ENCODE measurements around the gene MYO1A. TPM values are rescaled to one million over a fixed set of nuclear protein-coding genes. Genes with fewer than 3 reads are reported as not detected.

MYO1A gene
- 1 to 10 TPM; 3.3 to 4.7 TPM for total RNA-seq

DNA sequence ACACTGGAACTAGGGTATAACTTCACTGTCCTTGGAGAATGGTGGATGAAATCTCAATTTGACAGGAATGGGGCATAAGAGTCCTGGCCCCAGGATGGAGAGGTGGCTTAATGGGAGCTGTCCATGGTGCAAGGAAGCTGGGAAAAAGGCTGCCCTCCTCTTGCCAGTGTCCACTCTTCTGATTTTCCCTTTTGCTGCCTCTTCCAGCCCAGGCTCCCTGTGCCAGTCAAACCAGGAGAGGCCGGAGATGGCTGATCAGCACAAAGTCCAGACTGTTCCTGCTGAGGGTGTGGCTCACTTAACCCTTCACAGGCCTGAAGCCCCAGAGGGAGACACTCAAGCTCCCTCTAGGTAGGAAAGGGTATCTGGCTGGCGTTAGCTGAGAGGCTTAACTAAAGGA, at the start of gene MYO1A:
TSS of gene MYO1A (minus strand) at position 240 of the 400 bp plus-strand sequence. CDS start 1,806 bp downstream, outside the sequence.
- no peak for DNase-seq (ENCODE audit: low spot score in 2 of 2)
- no peak for ATAC-seq
- H3K27ac Mint-ChIP-seq = peak within 1 kb of the TSS in 1 of 2 donors; percentile 13
- peaks cover 0 to 4% of the 10 kb centered on the region in 2 donors for H3K9me3 Mint-ChIP-seq
- H3K36me3 Mint-ChIP-seq = peaks cover 5 to 25% of the 10 kb centered on the region in 2 donors

DNA sequence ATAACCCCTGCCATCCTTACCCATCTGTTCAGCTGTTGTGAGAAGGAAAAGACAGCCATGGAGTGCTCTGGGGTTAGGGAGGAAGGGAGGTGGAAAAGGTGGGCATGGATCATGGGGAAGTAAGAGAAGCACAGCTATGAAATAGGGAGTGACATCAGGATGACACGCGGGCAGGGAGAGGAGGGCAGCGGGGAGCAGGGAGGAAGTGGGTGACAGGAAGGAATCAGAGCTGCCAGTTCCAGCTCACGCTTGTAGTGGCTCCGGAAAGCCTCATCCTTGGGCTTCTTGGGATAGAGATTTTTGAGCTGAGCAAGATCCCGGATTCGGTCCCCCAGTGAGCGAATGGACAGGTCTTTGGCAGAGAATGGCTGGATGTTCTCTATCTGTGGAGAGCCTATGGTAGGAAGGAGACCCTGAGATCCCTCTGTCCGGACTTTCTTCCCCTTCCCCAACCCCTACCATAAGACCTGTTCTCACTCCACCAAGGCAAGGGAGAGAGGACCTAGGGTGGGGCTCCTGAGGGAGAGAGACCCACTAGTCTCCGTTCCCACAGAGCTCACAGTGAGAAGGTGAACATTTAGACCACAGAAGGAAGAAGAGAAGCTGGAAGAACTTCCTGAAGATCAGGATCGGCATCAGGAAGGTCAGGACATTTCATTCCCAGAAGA, 49.3 kb upstream of the MYO1A start:
- Mint-ChIP-seq H3K9me3 (no peaks in the 10 kb centered on the region), H3K27ac (peak overlapping the region; percentile 81 to 91), H3K36me3 (peaks cover 24 to 27% of the 10 kb centered on the region in 2 donors)
- DNase-seq (ENCODE audit: low spot score in 2 of 2) (no peak), ATAC-seq (no peak)

DNA sequence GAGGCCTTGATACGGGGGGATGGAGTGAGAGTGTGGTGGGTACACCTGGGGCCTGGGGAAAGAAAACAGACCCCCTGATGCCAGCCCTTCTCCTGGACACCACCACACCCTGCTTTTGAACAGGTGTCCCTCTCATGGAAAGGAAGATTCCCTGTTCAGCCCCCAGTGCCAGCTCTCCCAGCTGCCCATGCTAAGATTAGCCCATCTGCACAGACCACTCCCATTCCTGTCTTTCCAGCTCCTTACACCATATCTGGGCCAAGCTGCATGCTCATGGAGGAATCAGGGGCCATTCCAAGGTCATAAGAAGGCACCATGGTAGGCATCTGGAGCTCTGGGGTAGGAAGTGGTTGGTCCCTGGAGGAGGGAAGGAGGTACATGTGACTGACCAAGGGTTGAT, 48.6 kb upstream of the MYO1A start:
- Mint-ChIP-seq H3K36me3 (peaks cover 21 to 24% of the 10 kb centered on the region in 2 donors), H3K9me3 (no peaks in the 10 kb centered on the region), H3K27ac (peak overlapping the region; percentile 81 to 91)
- DNase-seq (ENCODE audit: low spot score in 2 of 2) = no peak
- no peak for ATAC-seq

DNA sequence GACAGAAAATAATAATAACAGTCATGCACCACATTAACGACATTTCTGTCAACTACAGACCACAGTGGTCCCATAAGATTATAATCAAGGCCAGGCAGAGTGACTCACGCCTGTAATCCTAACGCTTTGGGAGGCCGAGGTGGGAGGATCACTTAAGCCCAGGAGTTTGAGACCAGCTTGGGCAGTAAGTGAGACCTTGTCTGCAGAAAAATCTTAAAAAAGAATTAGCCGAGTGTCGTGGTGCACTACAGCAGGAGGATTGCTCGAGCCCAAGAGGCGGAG, 47.6 kb upstream of the MYO1A start:
- peak overlapping the region in 1 of 2 donors; percentile 91 for H3K27ac Mint-ChIP-seq
- ATAC-seq (no peak), DNase-seq (ENCODE audit: low spot score in 2 of 2) (no peak)
- no peaks in the 10 kb centered on the region for H3K9me3 Mint-ChIP-seq
- H3K36me3 Mint-ChIP-seq = peaks cover 17 to 24% of the 10 kb centered on the region in 2 donors

DNA sequence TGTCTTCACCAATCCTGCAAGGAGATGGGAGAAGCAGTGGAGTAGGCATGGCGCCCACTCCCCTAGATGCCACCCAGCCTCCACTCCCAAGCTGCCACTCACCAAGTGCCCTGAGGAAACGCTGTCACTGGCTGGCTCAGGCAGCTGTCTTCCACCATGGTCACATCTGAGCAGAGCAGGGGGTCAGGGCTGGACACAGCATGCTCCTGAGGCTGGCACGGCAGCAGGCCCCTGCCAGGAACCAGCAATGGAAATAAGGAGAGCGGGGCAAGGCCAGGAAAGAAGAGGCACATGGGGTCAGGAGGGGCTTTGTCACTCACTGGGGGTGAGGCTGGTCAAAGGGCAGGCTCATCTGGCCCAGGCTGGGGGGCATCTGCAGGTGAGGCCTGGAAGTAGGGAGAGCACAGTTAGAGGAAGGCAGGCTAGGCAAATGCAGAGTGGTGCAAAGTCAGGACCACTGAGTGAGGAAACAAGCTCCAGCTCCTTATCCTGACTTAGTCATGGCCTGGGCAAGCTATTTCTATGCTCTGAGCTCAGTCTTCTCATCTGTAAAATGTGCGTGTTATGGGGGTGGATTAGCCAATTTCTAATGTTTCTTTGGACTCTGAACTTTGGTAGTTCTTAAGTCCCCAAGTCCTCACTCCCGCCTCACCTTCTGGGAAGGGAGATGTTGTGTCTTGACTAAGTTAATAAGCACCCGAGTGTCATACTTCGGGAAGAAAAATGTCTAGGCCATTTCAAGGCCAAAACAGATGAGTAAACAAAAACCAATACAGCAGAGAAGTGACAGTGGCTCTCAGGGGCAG, 47.0 kb upstream of the MYO1A start:
- ATAC-seq = no peak
- Mint-ChIP-seq H3K36me3 (peaks cover 17 to 24% of the 10 kb centered on the region in 2 donors), H3K9me3 (no peaks in the 10 kb centered on the region), H3K27ac (peak overlapping the region; percentile 91 to 96)
- DNase-seq (ENCODE audit: low spot score in 2 of 2) = no peak

DNA sequence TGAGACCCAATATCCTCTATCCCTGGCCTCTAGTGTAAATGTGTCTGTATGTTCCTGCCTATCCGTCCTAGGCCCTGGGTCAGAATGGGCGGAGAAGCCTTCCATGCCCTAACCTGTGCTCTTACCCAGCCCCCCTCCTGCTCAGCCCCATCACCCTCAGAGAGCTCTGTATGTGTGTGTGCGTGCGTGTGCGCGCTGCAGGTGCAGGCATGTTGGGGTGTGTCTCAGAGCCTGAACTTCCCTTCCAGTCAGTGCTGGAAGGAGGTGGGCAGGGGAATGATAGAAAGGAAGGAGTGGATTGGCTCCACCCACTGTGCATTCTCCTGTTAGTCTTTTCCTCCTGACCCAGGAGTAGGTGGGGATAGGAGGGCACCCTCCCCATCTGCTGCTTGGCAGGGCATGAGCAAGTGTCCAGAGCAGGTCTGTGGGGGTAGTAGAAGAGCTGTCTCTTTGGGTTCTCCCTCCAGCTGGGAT, 46.2 kb upstream of the MYO1A start:
- no peak for DNase-seq (ENCODE audit: low spot score in 2 of 2)
- peaks cover 18 to 24% of the 10 kb centered on the region in 2 donors for H3K36me3 Mint-ChIP-seq
- no peaks in the 10 kb centered on the region for H3K9me3 Mint-ChIP-seq
- no peak for ATAC-seq
- peak overlapping the region in 1 of 2 donors; percentile 91 for H3K27ac Mint-ChIP-seq

DNA sequence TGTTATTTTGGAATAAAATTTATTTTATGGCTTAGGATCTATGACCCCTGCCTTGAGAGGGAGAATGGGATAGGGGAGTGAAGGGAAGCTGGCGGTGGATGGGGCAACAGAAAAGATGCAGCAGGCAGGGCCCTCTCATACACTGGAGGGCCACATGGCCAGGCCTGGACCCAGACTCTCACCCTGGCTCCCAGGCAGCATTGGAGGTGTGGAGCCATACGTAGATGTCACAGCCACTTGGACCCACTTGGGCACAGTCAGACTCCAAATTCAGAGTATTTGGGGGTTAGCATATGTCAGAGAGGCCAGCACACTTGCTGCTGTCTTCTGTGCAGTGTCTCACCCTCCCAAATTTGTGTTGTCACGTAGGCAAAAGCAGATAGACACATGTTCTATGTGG, 45.5 kb upstream of the MYO1A start:
- Mint-ChIP-seq H3K9me3 (no peaks in the 10 kb centered on the region), H3K27ac (peak overlapping the region; percentile 90 to 91), H3K36me3 (peaks cover 23 to 25% of the 10 kb centered on the region in 2 donors)
- no peak for DNase-seq (ENCODE audit: low spot score in 2 of 2)
- no peak for ATAC-seq

DNA sequence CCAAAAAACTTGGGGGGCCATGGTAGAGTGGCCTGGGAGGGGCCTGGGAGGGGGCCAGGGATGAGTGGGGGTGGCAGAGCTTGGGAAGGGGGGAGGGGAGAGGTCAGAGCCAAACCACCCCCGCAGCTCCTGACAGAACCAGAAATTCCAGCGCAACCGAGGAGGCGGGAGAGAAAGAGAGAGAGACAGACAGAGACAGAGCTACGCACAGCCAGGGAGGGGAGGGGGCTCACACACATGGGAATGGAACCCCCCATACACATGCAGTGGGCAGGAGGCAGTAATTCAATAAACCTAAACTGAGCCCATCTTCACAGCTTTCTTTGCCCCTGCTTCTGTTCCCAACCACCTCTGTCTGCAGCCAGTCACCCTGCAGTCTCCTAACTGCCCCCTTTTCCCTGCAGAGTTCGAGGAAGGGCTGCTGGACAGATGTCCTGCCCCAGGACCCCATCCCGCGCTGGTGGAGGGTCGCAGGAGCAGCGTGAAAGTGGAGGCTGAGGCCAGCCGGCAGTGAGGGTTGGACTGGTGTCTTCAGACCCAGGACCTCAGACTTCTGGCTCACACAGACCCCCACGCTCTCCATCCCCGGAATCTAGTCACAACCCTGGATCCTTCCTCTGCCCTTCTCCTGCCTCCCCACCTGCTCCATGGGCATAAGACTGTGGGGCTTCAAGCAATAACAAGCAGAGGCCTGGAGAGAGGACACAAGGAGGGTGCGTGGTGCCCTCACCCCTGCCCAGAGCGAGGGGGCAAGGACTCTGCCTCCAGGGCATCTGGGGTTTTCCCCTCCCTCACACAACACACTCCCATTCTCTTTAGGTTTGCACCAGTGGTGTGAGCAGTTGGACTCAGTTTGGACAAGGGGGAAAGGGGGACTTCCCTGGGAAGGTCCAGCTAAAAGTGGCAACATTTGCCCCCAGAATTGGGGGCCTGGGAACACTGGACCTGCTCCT, 44.6 kb upstream of the MYO1A start:
- Mint-ChIP-seq H3K36me3 (peaks cover 20 to 31% of the 10 kb centered on the region in 2 donors), H3K9me3 (no peaks in the 10 kb centered on the region), H3K27ac (peak overlapping the region; percentile 90 to 91)
- ATAC-seq (no peak), DNase-seq (ENCODE audit: low spot score in 2 of 2) (no peak)

DNA sequence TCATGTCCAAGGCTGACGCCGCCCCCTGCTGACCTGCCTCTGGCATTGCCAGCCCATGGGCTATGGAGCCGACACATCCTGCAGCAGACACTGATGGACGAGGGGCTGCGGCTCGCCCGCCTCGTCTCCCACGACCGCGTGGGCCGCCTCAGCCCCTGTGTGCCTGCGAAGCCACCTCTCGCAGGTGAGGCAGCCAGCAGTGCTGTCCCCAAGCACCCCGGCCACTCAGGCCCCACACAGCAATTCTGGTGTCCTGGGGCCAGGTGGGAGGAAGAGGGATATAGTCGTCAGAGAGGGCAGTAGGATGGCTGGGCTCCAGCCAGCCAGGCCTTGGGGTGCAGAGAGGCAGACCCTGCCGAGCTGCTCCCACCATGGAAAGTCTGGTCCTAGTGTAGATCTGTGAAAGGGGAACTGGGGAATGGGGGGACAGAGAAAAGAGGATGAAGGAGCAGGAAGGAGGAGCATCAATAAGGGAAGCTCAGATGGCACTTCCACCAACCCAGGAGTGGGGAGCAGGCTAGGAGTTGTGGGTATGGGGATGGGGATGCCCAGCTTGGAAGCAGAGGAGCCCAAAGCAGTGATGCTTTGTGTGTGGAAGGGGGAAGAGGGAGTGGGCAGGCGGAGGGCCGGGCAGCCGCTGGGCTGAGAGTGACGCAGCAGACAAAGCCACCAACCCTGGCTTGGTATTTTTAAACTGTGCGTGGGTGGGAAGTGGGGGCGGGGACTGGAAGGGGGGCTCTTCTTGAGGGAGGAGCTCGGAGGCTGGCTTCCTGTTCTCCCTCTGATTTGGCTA, 43.7 kb upstream of the MYO1A start:
- DNase-seq (ENCODE audit: low spot score in 2 of 2) (peak in 1 of 2 donors; percentile 71), ATAC-seq (peak; percentile 39 to 42)
- H3K36me3 Mint-ChIP-seq = peaks cover 19 to 26% of the 10 kb centered on the region in 2 donors
- peak overlapping the region; percentile 76 to 91 for H3K27ac Mint-ChIP-seq
- H3K9me3 Mint-ChIP-seq = no peaks in the 10 kb centered on the region

DNA sequence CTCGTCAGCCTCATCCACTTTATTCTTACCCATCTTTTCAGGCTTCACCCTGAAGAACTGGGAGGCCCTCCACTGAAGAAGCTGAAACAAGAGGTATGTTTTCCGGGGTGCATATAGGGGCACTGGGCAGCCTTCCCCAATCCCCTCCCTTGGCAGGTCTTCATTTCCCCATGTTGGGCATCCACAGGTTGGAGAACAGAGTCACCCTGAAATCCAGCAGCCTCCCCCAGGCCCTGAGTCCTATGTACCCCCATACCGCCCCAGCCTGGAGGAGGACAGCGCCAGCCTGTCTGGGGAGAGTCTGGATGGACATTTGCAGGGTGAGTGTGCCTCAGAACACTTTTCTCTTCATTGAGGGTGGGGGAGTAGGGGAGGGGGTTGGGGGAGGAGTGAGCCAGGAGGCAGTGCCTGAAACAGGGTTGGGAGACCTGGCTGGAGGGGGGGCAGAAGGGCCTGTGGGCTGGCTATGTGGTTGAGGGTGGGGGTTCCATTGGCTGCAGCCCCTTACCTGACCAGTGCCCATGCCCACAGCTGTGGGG, 43.0 kb upstream of the MYO1A start:
- Mint-ChIP-seq H3K9me3 (no peaks in the 10 kb centered on the region), H3K27ac (peak overlapping the region; percentile 76 to 91), H3K36me3 (peaks cover 19 to 26% of the 10 kb centered on the region in 2 donors)
- no peak for DNase-seq (ENCODE audit: low spot score in 2 of 2)
- no peak for ATAC-seq

DNA sequence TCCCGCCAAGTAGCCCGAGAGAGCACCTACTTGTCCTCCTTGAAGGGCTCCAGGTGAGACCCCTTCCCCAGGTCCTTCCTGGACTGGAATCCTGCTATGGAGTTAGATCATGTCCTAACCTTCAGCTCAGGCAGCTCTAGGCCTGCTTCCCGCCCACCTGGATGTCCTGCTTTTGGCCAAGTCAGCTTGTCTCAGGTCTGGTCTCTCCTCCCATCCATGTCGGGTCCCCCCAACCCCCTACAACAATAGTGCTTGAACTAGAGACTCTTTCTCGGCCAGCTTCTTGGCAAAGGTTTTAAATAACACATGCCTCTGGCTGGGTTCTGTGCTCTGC, 42.6 kb upstream of the MYO1A start:
- peaks cover 19 to 26% of the 10 kb centered on the region in 2 donors for H3K36me3 Mint-ChIP-seq
- H3K9me3 Mint-ChIP-seq = no peaks in the 10 kb centered on the region
- peak overlapping the region; percentile 58 to 91 for H3K27ac Mint-ChIP-seq
- no peak for ATAC-seq
- DNase-seq (ENCODE audit: low spot score in 2 of 2) = no peak

DNA sequence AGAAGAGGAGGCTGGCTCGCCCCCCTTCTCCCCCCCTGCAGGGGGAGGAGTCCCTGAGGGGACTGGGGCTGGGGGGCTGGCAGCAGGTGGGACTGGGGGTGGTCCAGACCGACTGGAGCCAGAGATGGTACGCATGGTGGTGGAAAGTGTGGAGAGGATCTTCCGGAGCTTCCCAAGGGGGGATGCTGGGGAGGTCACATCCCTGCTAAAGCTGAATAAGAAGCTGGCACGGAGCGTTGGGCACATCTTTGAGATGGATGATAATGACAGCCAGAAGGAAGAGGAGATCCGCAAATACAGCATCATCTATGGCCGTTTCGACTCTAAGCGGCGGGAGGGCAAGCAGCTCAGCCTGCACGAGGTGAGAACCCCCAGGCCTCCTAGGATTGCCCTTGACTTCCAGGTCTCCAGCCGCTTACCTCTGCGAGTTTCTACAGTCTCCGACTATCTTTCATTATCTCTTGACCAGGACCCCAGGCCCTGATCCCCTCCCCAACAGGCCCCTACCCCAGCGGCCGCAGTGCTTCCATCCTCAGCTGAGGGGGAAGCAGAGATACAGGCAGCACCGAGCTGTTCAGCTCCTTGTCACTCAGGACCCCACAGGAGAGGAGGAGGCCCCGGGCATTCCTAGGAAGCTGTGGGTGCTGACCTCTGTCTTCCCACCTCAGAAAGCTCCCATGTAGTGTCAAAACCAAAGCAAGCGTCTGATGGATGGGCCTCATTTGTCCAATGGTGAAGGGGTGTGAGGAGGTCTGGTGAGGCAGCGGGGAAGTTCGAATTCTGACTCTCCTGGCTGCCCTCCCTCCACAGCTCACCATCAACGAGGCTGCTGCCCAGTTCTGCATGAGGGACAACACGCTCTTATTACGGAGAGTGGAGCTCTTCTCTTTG, 42.0 kb upstream of the MYO1A start:
- Mint-ChIP-seq H3K27ac (peak overlapping the region; percentile 58 to 91), H3K36me3 (peaks cover 13 to 27% of the 10 kb centered on the region in 2 donors), H3K9me3 (no peaks in the 10 kb centered on the region)
- ATAC-seq = no peak
- no peak for DNase-seq (ENCODE audit: low spot score in 2 of 2)

DNA sequence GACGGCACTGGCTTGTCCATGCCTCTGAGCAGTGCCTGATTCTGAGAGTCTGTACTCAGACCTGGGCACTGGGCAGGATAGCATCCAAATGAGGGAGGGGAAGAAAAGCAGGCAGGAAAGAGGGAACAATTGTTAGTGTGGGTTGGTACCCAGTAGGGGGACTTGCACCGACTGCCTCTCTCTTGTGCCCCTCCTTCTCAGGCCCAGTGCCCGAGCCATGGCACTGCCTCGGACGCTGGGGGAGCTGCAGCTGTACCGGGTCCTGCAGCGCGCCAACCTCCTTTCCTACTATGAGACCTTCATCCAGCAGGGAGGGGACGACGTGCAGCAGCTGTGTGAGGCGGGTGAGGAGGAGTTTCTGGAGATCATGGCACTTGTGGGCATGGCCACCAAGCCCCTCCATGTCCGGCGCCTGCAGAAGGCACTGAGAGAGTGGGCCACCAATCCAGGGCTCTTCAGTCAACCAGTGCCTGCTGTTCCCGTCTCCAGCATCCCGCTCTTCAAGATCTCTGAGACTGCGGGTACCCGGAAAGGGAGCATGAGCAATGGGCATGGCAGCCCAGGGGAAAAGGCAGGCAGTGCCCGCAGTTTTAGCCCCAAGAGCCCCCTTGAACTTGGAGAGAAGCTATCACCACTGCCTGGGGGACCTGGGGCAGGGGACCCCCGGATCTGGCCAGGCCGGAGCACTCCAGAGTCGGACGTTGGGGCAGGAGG, 41.2 kb upstream of the MYO1A start:
- no peak for DNase-seq (ENCODE audit: low spot score in 2 of 2)
- H3K27ac Mint-ChIP-seq = peak overlapping the region; percentile 47 to 91
- H3K9me3 Mint-ChIP-seq = no peaks in the 10 kb centered on the region
- no peak for ATAC-seq
- peaks cover 9 to 31% of the 10 kb centered on the region in 2 donors for H3K36me3 Mint-ChIP-seq

DNA sequence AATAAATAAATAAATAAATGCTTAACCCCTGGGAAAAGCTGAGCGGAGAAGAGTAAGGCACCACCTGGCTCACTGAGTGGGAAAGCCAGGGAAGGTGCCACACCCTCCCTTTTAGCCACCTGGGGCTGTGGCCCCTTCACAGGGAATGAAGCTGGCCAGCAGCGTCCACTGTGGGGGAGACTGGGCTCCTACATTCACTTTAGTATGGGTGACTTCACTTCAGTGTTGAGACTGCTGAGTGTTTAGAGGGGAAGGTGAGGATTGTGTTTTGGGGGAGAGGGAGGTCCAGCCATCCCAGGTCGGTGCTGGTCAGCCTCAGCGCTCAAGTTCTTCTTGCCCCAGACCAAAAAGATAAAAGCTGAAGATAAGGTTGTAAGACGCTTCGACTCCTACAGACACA, 40.6 kb upstream of the MYO1A start:
- H3K36me3 Mint-ChIP-seq = peaks cover 9 to 37% of the 10 kb centered on the region in 2 donors
- peak overlapping the region; percentile 47 to 91 for H3K27ac Mint-ChIP-seq
- ATAC-seq (no peak), DNase-seq (ENCODE audit: low spot score in 2 of 2) (no peak)
- no peaks in the 10 kb centered on the region for H3K9me3 Mint-ChIP-seq
